Keratinocyte (primary cell): Measurements from ENCODE around the gene ATF3. TPM values are rescaled to one million over a fixed set of nuclear protein-coding genes. Genes with fewer than 3 reads are reported as not detected.

Experiments
- DNase-seq: peaks from one replicate; pipeline ENCODE4 v3.0.0-alpha.2; 2011; ENCODE audit warnings: low read depth, missing footprints, low spot score
- FAIRE-seq: peaks from 2 replicates; lab custom pipeline; 2011; peaks lifted over from hg19 to GRCh38; lab: Jason Lieb, UNC
- H2AFZ ChIP-seq: 2 replicates; pipeline ENCODE4 v1.6.0; 2012; ENCODE audit warnings: low read length, control low read depth, inconsistent platforms; ENCODE audit not compliant: control insufficient read depth
- H3K27ac ChIP-seq: 2 replicates; pipeline ENCODE4 v1.5.1; 2011; ENCODE audit warnings: low read length; ENCODE audit not compliant: control insufficient read depth, insufficient read depth
- H3K27me3 ChIP-seq: 3 replicates; pipeline ENCODE4 v1.6.0; 2011; ENCODE audit warnings: low read length; ENCODE audit not compliant: control insufficient read depth, insufficient read depth; ENCODE audit errors: extremely low read depth
- H3K36me3 ChIP-seq, 2 experiments: 2 replicates in 1 of 2; 3 replicates in 1 of 2; pipeline ENCODE4 v1.5.1; 2011; ENCODE audit warnings: low read length in 2 of 2, mild to moderate bottlenecking in 1 of 2; ENCODE audit not compliant: control insufficient read depth in 2 of 2, insufficient read depth in 2 of 2; ENCODE audit errors: extremely low read depth in 1 of 2
- H3K4me1 ChIP-seq: 3 replicates; pipeline ENCODE4 v1.5.1; 2011; ENCODE audit warnings: low read length; ENCODE audit not compliant: control insufficient read depth, insufficient read depth; ENCODE audit errors: extremely low read depth
- H3K4me2 ChIP-seq: 3 replicates; pipeline ENCODE4 v1.6.0; 2011; ENCODE audit warnings: low read depth, low read length; ENCODE audit not compliant: control insufficient read depth, insufficient read depth; ENCODE audit errors: extremely low read depth
- H3K4me3 ChIP-seq, 3 experiments: fragments of 200-600 bp in 1 of 3; sonication (generic) in 1 of 3; 2 replicates in 2 of 3; 3 replicates in 1 of 3; pipeline ENCODE4 v1.5.1; 2011 to 2016; ENCODE audit warnings: low read length in 3 of 3, mild to moderate bottlenecking in 3 of 3, control low read depth in 2 of 3, inconsistent platforms in 1 of 3, low read depth in 1 of 3, mixed read lengths in 1 of 3, mixed run types in 1 of 3, moderate library complexity in 1 of 3; ENCODE audit not compliant: control insufficient read depth in 2 of 3, insufficient read depth in 2 of 3; ENCODE audit errors: extremely low read depth in 1 of 3
- H3K79me2 ChIP-seq: 2 replicates; pipeline ENCODE4 v1.6.0; 2012; ENCODE audit warnings: low read length; ENCODE audit not compliant: control insufficient read depth, insufficient read depth
- H3K9ac ChIP-seq: 3 replicates; pipeline ENCODE4 v1.6.0; 2011; ENCODE audit warnings: low read length; ENCODE audit not compliant: control insufficient read depth, insufficient read depth; ENCODE audit errors: extremely low read depth
- H3K9me1 ChIP-seq: 3 replicates; pipeline ENCODE4 v1.6.0; 2011; ENCODE audit warnings: low read length; ENCODE audit not compliant: control insufficient read depth, insufficient read depth; ENCODE audit errors: extremely low read depth
- H3K9me3 ChIP-seq: 2 replicates; pipeline ENCODE4 v1.5.1; 2012; ENCODE audit warnings: low read depth, low read length; ENCODE audit not compliant: control insufficient read depth
- H4K20me1 ChIP-seq: 3 replicates; pipeline ENCODE4 v1.6.0; 2011; ENCODE audit warnings: low read length; ENCODE audit not compliant: control insufficient read depth, insufficient read depth; ENCODE audit errors: extremely low read depth
- CTCF ChIP-seq, 3 experiments: IDR thresholded peaks in 1 of 3; conservative IDR thresholded peaks in 1 of 3; optimal IDR thresholded peaks in 1 of 3; 2 replicates in 2 of 3; 3 replicates in 1 of 3; pipeline versions ENCODE3 to v1.5.1; 2011; ENCODE audit warnings: low read length in 3 of 3, mild to moderate bottlenecking in 3 of 3, moderate library complexity in 2 of 3, control low read depth in 1 of 3, inconsistent platforms in 1 of 3; ENCODE audit not compliant: insufficient read depth in 2 of 3; ENCODE audit errors: extremely low read depth in 1 of 3
- EZH2 ChIP-seq: IDR thresholded peaks from one replicate; pipeline ENCODE4 v1.6.1; 2012; ENCODE audit warnings: inconsistent platforms, mild to moderate bottlenecking, low read length, moderate library complexity
- dilution Hi-C: fragments of 300-500 bp; cut with MboI; formaldehyde crosslinking; loops from one replicate; pipeline ENCODE4 v1.7.0; 2020; ENCODE audit warnings: low sequenced_read_pairs; ENCODE audit not compliant: extremely low pct_ligation_motif_present
- polyA plus RNA-seq, 5 experiments: library from polyadenylated mRNA; depleted of rRNA in 3 of 5; stranded (reverse) in 3 of 5; stranded (forward) in 1 of 5; unstranded in 1 of 5; fragments of >200 nt; gene quantifications; 1 replicate in 1 of 5; 2 replicates in 3 of 5; 3 replicates in 1 of 5; pipeline versions ENCODE4 v1.2.1 to v1.2.3, GENCODE V29; 2011 to 2012; ENCODE audit warnings: missing spikeins in 2 of 5, low read depth in 1 of 5, low replicate concordance in 1 of 5

ATF3 gene
- polyA plus RNA-seq, 1 donor (not counting 4 experiments of a cell fraction or from before 2014, with no cell fraction given), result 45.1 TPM

GRCh38 chr1:212620293-212620692 is 11.7 kb downstream of the ATF3 start:
- Histone ChIP-seq H3K4me2 (no peak overlapping the region), H3K4me3 (no peak overlapping the region), H3K9me3 (no peaks in the 10 kb centered on the region), H3K79me2 (no peaks in the 10 kb centered on the region), H2AFZ (no peak overlapping the region), H3K9ac (no peak overlapping the region), H4K20me1 (no peaks in the 10 kb centered on the region), H3K9me1 (no peaks in the 10 kb centered on the region), H3K4me1 (no peaks in the 10 kb centered on the region), H3K27me3 (no peaks in the 10 kb centered on the region), H3K27ac (no peak overlapping the region), H3K36me3 (peaks cover 2 to 5% of the 10 kb centered on the region in 2 experiments)
- TF ChIP-seq EZH2 (no peak), CTCF (optimal IDR thresholded peaks at IDR 0.05 in 1 of 3, IDR thresholded peaks at IDR 0.05 in 1 of 3, conservative IDR thresholded peaks at IDR 0.05 in 1 of 3; ENCODE audit: extremely low read depth in 1 of 3, insufficient read depth in 2 of 3, low read length in 3 of 3) (no peak)
- FAIRE-seq, result no peak
- no peak for DNase-seq
- dilution Hi-C loops, result no loop called here

GRCh38 chr1:212621043-212621948 is 12.7 kb downstream of the ATF3 start:
- TF ChIP-seq EZH2 (no peak), CTCF (optimal IDR thresholded peaks at IDR 0.05 in 1 of 3, IDR thresholded peaks at IDR 0.05 in 1 of 3, conservative IDR thresholded peaks at IDR 0.05 in 1 of 3; ENCODE audit: extremely low read depth in 1 of 3, insufficient read depth in 2 of 3, low read length in 3 of 3) (no peak)
- dilution Hi-C loops, result no loop called here
- Histone ChIP-seq H3K9ac (no peak overlapping the region), H3K4me2 (no peak overlapping the region), H4K20me1 (no peaks in the 10 kb centered on the region), H3K9me3 (no peaks in the 10 kb centered on the region), H3K27me3 (no peaks in the 10 kb centered on the region), H3K36me3 (peaks cover 2 to 5% of the 10 kb centered on the region in 2 experiments), H3K4me3 (no peak overlapping the region), H3K27ac (no peak overlapping the region), H3K79me2 (no peaks in the 10 kb centered on the region), H3K4me1 (no peaks in the 10 kb centered on the region), H2AFZ (no peak overlapping the region), H3K9me1 (no peaks in the 10 kb centered on the region)
- no peak for DNase-seq
- FAIRE-seq, result no peak
